Measurements from ENCODE around the gene HINT2.

Gene HINT2

DNA sequence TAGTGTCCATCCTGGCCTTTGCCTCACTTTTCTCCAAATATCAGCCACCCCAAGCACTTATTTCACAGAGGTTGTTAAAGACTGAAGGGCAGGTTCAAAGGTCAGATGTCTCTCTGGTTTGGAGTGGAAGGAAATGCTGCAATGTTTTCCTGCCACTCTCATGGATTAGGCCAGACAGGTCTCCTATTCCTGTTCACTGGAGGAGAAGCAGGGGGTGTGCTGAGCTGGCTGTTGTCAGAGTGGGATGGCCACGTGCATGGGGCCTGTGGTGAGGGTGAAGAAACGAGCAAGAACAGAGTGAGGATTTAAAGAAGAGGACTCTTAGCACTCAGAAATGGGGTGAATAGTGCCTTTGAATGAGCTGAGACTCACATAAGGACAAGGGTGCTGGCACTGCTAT, 20.9 kb upstream of the HINT2 start:
- Histone ChIP-seq H4K20me1 (ENCODE audit: insufficient read depth, low read length, poor library complexity, severe bottlenecking) (no peaks in the 10 kb centered on the region), H3K36me3 (ENCODE audit: insufficient read depth, low read length) (no peaks in the 10 kb centered on the region), H3K9me2 (replicated peaks; ENCODE audit: low read depth, low read length) (no peaks in the 10 kb centered on the region), H3K27me3 (ENCODE audit: insufficient read depth, low read length, poor library complexity, severe bottlenecking) (no peaks in the 10 kb centered on the region), H3K4me3 (ENCODE audit: low read length, poor library complexity, severe bottlenecking) (no peak overlapping the region), H3F3A (ENCODE audit: low read depth) (no peaks in the 10 kb centered on the region), H3K9ac (ENCODE audit: low read depth, low read length, poor library complexity, severe bottlenecking) (no peak overlapping the region), H3K4me1 (ENCODE audit: insufficient read depth, low read length, poor library complexity, severe bottlenecking) (peaks cover 40% of the 10 kb centered on the region), H3K79me2 (ENCODE audit: insufficient read depth, low read length) (no peaks in the 10 kb centered on the region), H3K9me3 (ENCODE audit: insufficient read depth, low read depth, low read length) (no peaks in the 10 kb centered on the region), H2AFZ (ENCODE audit: low read length) (no peak overlapping the region), H3K4me2 (ENCODE audit: low read depth, low read length, poor library complexity, severe bottlenecking) (no peak overlapping the region)
- TF ChIP-seq, protein P1, sequence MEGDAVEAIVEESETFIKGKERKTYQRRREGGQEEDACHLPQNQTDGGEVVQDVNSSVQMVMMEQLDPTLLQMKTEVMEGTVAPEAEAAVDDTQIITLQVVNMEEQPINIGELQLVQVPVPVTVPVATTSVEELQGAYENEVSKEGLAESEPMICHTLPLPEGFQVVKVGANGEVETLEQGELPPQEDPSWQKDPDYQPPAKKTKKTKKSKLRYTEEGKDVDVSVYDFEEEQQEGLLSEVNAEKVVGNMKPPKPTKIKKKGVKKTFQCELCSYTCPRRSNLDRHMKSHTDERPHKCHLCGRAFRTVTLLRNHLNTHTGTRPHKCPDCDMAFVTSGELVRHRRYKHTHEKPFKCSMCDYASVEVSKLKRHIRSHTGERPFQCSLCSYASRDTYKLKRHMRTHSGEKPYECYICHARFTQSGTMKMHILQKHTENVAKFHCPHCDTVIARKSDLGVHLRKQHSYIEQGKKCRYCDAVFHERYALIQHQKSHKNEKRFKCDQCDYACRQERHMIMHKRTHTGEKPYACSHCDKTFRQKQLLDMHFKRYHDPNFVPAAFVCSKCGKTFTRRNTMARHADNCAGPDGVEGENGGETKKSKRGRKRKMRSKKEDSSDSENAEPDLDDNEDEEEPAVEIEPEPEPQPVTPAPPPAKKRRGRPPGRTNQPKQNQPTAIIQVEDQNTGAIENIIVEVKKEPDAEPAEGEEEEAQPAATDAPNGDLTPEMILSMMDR (conservative IDR thresholded peaks at IDR 0.05; ENCODE audit: low read length): no peak
- TF ChIP-seq EZH2phosphoT487 (IDR thresholded peaks at IDR 0.05; ENCODE audit: borderline replicate concordance): no peak

GRCh38 chr9:35835216-35835632, 20.4 kb upstream of the HINT2 start:
- Histone ChIP-seq H2AFZ (ENCODE audit: low read length) (no peak overlapping the region), H3K4me3 (ENCODE audit: low read length, poor library complexity, severe bottlenecking) (no peak overlapping the region), H3K4me1 (ENCODE audit: insufficient read depth, low read length, poor library complexity, severe bottlenecking) (peaks cover 44% of the 10 kb centered on the region), H3K79me2 (ENCODE audit: insufficient read depth, low read length) (no peaks in the 10 kb centered on the region), H3K9me3 (ENCODE audit: insufficient read depth, low read depth, low read length) (no peaks in the 10 kb centered on the region), H3K9me2 (replicated peaks; ENCODE audit: low read depth, low read length) (no peaks in the 10 kb centered on the region), H3K9ac (ENCODE audit: low read depth, low read length, poor library complexity, severe bottlenecking) (no peak overlapping the region), H3K27me3 (ENCODE audit: insufficient read depth, low read length, poor library complexity, severe bottlenecking) (no peaks in the 10 kb centered on the region), H3F3A (ENCODE audit: low read depth) (no peaks in the 10 kb centered on the region), H4K20me1 (ENCODE audit: insufficient read depth, low read length, poor library complexity, severe bottlenecking) (no peaks in the 10 kb centered on the region), H3K36me3 (ENCODE audit: insufficient read depth, low read length) (no peaks in the 10 kb centered on the region), H3K4me2 (ENCODE audit: low read depth, low read length, poor library complexity, severe bottlenecking) (no peak overlapping the region)
- no peak for TF ChIP-seq EZH2phosphoT487 (IDR thresholded peaks at IDR 0.05; ENCODE audit: borderline replicate concordance)
- TF ChIP-seq, protein P1 (conservative IDR thresholded peaks at IDR 0.05; ENCODE audit: low read length): peak; percentile 71

GRCh38 chr9:35834260-35835215, 19.7 kb upstream of the HINT2 start:
- no peaks in the 10 kb centered on the region for H3K27me3 ChIP-seq (ENCODE audit: insufficient read depth, low read length, poor library complexity, severe bottlenecking)
- peaks cover 51% of the 10 kb centered on the region for H3K4me1 ChIP-seq (ENCODE audit: insufficient read depth, low read length, poor library complexity, severe bottlenecking)
- H3K4me2 ChIP-seq (ENCODE audit: low read depth, low read length, poor library complexity, severe bottlenecking): peak overlapping the region; percentile 68
- H3K9ac ChIP-seq (ENCODE audit: low read depth, low read length, poor library complexity, severe bottlenecking): peak overlapping the region; percentile 67
- peak overlapping the region; percentile 44 for H3K4me3 ChIP-seq (ENCODE audit: low read length, poor library complexity, severe bottlenecking)
- TF ChIP-seq EZH2phosphoT487 (IDR thresholded peaks at IDR 0.05; ENCODE audit: borderline replicate concordance): no peak
- TF ChIP-seq, protein P1 (conservative IDR thresholded peaks at IDR 0.05; ENCODE audit: low read length): no peak
- no peaks in the 10 kb centered on the region for H3K9me3 ChIP-seq (ENCODE audit: insufficient read depth, low read depth, low read length)
- no peaks in the 10 kb centered on the region for H4K20me1 ChIP-seq (ENCODE audit: insufficient read depth, low read length, poor library complexity, severe bottlenecking)
- no peaks in the 10 kb centered on the region for H3K79me2 ChIP-seq (ENCODE audit: insufficient read depth, low read length)
- H2AFZ ChIP-seq (ENCODE audit: low read length): peak overlapping the region; percentile 65
- H3K9me2 ChIP-seq (replicated peaks; ENCODE audit: low read depth, low read length): no peaks in the 10 kb centered on the region
- no peaks in the 10 kb centered on the region for H3K36me3 ChIP-seq (ENCODE audit: insufficient read depth, low read length)
- H3F3A ChIP-seq (ENCODE audit: low read depth): no peaks in the 10 kb centered on the region

Measured in Loucy (cell line).